ENCODE results near the gene SYNE3.

Gene SYNE3

DNA sequence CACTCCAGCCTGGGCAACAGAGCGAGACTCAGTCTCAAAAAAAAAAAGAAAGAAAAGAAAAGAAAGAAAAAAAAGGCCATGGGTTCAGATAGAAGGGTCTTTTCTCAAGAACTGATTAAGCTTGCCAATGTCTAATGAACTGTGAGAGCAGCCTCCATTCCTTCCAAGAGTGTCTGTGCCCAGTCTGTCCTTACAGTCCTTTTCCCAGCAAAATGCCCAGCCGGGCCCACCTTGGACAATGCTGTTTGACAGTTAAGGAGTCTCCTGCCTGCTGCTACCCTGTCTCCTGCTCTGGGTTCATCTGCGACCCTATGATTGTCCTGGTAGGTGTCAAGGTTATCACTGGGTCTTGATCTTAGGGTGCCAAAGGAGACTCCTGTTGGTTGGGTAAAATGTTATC, 21.4 kb downstream of the SYNE3 start:
- Histone ChIP-seq H3K27me3 (replicated peaks in 2 of 5; ENCODE audit: control insufficient read depth in 4 of 5, insufficient read depth in 5 of 5, low read length in 4 of 5) (no peaks in the 10 kb centered on the region), H3K36me3 (ENCODE audit: control insufficient read depth in 4 of 4, insufficient read depth in 4 of 4, low read length in 3 of 4) (peaks cover 0 to 4% (median 3%) of the 10 kb centered on the region in 4 experiments), H3K9me3 (ENCODE audit: control extremely low read depth in 1 of 5, control insufficient read depth in 4 of 5, insufficient read depth in 2 of 5, low read depth in 1 of 5, low read length in 4 of 5) (no peaks in the 10 kb centered on the region), H3K4me3 (ENCODE audit: control insufficient read depth in 1 of 7, extremely low read depth in 1 of 7, insufficient read depth in 4 of 7, low read depth in 2 of 7, low read length in 6 of 7) (peak overlapping the region in 1 of 7 experiments; percentile 13), H3K27ac (ENCODE audit: insufficient read depth in 1 of 2, low read depth in 1 of 2, low read length in 2 of 2, poor library complexity in 1 of 2, severe bottlenecking in 2 of 2) (peak overlapping the region in 1 of 2 experiments; percentile 44), H3K4me1 (ENCODE audit: control extremely low read depth in 1 of 4, control insufficient read depth in 4 of 4, insufficient read depth in 4 of 4, low read length in 3 of 4) (peaks cover 9 to 36% (median 31%) of the 10 kb centered on the region in 4 experiments)
- no peak for DNase-seq
- CTCF ChIA-PET, result interaction anchor here (1.6 to 5.0 kb wide), 5 partner anchors 12 to 32 kb away, joined by 6 to 17 read pairs (median 8); partner anchors contain the start of gene SYNE3
- POLR2A ChIA-PET, result interaction anchor here (0.7 kb wide), 1 partner anchor 32 kb away, joined by 3 read pairs; no protein-coding TSS in a partner anchor
- 89% methylated on average over 1 of the region's 3 CpGs for WGBS (ENCODE audit: insufficient coverage)

DNA sequence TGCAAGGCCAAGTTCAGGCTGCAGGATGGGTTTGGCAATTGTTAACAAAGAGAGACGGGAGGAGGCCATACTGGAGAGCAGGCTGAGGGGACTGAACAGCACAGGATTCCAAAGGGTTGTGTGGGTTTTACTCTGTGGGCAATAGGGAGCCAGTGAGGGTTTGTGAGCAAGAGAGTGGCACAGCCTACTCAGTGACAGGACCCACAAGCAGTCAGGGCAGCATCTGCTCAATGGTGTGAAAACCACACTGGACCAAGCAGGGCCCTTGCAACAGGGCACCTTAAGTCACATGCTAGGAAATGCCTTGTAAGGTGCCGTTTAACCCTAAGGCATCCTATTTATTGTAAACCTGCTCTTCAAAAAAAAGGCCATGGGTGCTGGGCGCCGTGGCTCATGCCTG, 22.0 kb downstream of the SYNE3 start:
- POLR2A ChIA-PET, result no interaction called here
- no peak for DNase-seq
- H3K36me3 ChIP-seq (ENCODE audit: control insufficient read depth in 4 of 4, insufficient read depth in 4 of 4, low read length in 3 of 4), result peaks cover 0 to 3% (median 3%) of the 10 kb centered on the region in 4 experiments
- peaks cover 10 to 35% (median 31%) of the 10 kb centered on the region in 4 experiments for H3K4me1 ChIP-seq (ENCODE audit: control extremely low read depth in 1 of 4, control insufficient read depth in 4 of 4, insufficient read depth in 4 of 4, low read length in 3 of 4)
- H3K27ac ChIP-seq (ENCODE audit: insufficient read depth in 1 of 2, low read depth in 1 of 2, low read length in 2 of 2, poor library complexity in 1 of 2, severe bottlenecking in 2 of 2), result no peak overlapping the region
- no peaks in the 10 kb centered on the region for H3K9me3 ChIP-seq (ENCODE audit: control extremely low read depth in 1 of 5, control insufficient read depth in 4 of 5, insufficient read depth in 2 of 5, low read depth in 1 of 5, low read length in 4 of 5)
- CTCF ChIA-PET, result interaction anchor here (1.0 to 5.0 kb wide), 8 partner anchors 8 to 42 kb away, joined by 3 to 17 read pairs (median 5); no protein-coding TSS in a partner anchor
- H3K4me3 ChIP-seq (ENCODE audit: control insufficient read depth in 1 of 7, extremely low read depth in 1 of 7, insufficient read depth in 4 of 7, low read depth in 2 of 7, low read length in 6 of 7), result no peak overlapping the region
- H3K27me3 ChIP-seq (replicated peaks in 2 of 5; ENCODE audit: control insufficient read depth in 4 of 5, insufficient read depth in 5 of 5, low read length in 4 of 5), result no peaks in the 10 kb centered on the region
- 95% methylated on average over 4 of the region's 4 CpGs for WGBS (ENCODE audit: insufficient coverage)

DNA sequence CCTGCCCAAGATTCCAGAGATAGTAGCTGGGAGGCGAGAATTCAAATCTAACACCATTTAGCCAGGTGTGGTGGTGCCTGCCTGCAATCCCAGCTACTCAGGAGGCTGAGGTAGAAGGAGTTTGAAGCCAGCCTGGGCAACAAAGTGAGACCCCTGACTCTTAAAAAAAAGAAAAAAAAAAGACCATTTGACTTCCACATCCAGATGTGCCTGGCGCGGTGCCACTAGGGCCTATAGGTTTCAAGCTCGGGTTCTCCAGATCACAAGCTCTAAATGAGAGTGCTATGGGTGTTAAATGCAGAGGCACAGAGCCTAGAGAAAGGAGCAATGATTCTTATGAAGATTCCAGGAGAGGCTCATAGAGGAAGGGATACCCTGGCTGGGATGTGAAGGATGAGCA, 22.5 kb downstream of the SYNE3 start:
- 98% methylated on average over 4 of the region's 4 CpGs for WGBS (ENCODE audit: insufficient coverage)
- POLR2A ChIA-PET, result no interaction called here
- Histone ChIP-seq H3K27ac (ENCODE audit: insufficient read depth in 1 of 2, low read depth in 1 of 2, low read length in 2 of 2, poor library complexity in 1 of 2, severe bottlenecking in 2 of 2) (no peak overlapping the region), H3K4me1 (ENCODE audit: control extremely low read depth in 1 of 4, control insufficient read depth in 4 of 4, insufficient read depth in 4 of 4, low read length in 3 of 4) (peaks cover 10 to 34% (median 31%) of the 10 kb centered on the region in 4 experiments), H3K36me3 (ENCODE audit: control insufficient read depth in 4 of 4, insufficient read depth in 4 of 4, low read length in 3 of 4) (peaks cover 0 to 3% (median 2%) of the 10 kb centered on the region in 4 experiments), H3K27me3 (replicated peaks in 2 of 5; ENCODE audit: control insufficient read depth in 4 of 5, insufficient read depth in 5 of 5, low read length in 4 of 5) (no peaks in the 10 kb centered on the region), H3K4me3 (ENCODE audit: control insufficient read depth in 1 of 7, extremely low read depth in 1 of 7, insufficient read depth in 4 of 7, low read depth in 2 of 7, low read length in 6 of 7) (no peak overlapping the region), H3K9me3 (ENCODE audit: control extremely low read depth in 1 of 5, control insufficient read depth in 4 of 5, insufficient read depth in 2 of 5, low read depth in 1 of 5, low read length in 4 of 5) (no peaks in the 10 kb centered on the region)
- DNase-seq, result no peak
- CTCF ChIA-PET, result interaction anchor here (1.0 to 5.0 kb wide), 8 partner anchors 8 to 43 kb away, joined by 3 to 17 read pairs (median 4); no protein-coding TSS in a partner anchor

DNA sequence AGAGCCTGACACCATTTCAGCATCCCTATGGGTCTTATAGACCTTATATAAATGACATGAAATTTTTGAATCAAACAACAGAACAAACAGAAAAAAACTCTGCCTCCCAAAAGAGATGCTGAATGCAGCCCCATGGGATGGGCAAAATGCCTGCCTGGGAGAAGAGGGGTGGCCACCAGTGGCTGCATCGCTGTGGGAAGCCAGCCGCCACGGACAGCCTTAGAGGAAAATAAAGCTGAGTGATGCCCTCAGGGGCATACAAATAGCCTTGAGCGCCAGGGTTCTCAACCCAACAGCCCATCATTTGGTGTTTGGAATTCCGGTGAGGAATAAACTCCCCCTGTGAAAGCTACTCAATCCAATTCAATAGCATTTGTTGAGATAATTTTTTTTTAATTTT, 22.9 kb downstream of the SYNE3 start:
- DNase-seq, result no peak
- ChIA-PET POLR2A (no interaction called here), CTCF (interaction anchor here (0.9 to 5.0 kb wide), 11 partner anchors 9 to 43 kb away, joined by 3 to 17 read pairs (median 4); no protein-coding TSS in a partner anchor)
- Histone ChIP-seq H3K36me3 (ENCODE audit: control insufficient read depth in 4 of 4, insufficient read depth in 4 of 4, low read length in 3 of 4) (peaks cover 0 to 3% (median 1%) of the 10 kb centered on the region in 4 experiments), H3K27ac (ENCODE audit: insufficient read depth in 1 of 2, low read depth in 1 of 2, low read length in 2 of 2, poor library complexity in 1 of 2, severe bottlenecking in 2 of 2) (no peak overlapping the region), H3K4me3 (ENCODE audit: control insufficient read depth in 1 of 7, extremely low read depth in 1 of 7, insufficient read depth in 4 of 7, low read depth in 2 of 7, low read length in 6 of 7) (no peak overlapping the region), H3K27me3 (replicated peaks in 2 of 5; ENCODE audit: control insufficient read depth in 4 of 5, insufficient read depth in 5 of 5, low read length in 4 of 5) (no peaks in the 10 kb centered on the region), H3K4me1 (ENCODE audit: control extremely low read depth in 1 of 4, control insufficient read depth in 4 of 4, insufficient read depth in 4 of 4, low read length in 3 of 4) (peaks cover 10 to 34% (median 31%) of the 10 kb centered on the region in 4 experiments), H3K9me3 (ENCODE audit: control extremely low read depth in 1 of 5, control insufficient read depth in 4 of 5, insufficient read depth in 2 of 5, low read depth in 1 of 5, low read length in 4 of 5) (no peaks in the 10 kb centered on the region)
- WGBS (ENCODE audit: insufficient coverage), result 100% methylated on average over 1 of the region's 5 CpGs

DNA sequence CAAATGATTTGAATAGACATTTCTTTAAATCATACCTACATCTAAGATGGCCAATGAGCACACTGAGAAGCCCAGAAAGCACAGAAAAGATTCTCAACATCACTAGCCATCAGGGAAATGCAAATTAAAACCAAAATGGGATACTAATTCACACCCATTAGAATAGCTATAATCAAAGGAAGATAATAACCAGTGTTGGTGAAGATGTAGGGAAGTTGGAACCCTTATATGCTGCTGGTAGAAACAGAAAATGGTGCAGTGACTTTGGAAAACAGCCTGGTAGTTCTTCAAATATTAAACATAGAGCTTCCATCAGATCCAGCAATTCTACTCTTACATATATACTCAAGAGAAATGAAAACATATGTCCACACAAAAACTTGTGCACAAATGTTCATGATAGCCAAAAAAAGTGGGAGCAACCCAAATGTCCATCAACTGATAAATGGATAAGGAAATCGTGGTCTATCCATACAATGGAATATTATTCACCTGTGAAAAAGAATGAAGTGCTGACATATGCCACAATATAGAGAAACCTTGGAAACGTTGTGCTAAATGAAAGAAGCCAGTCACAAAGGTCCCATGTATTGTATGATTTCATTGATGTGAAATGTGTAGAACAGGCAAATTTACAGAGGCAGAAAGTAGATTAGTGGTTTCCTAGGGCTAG, 24.4 kb downstream of the SYNE3 start:
- DNase-seq, result no peak
- Histone ChIP-seq H3K4me3 (ENCODE audit: control insufficient read depth in 1 of 7, extremely low read depth in 1 of 7, insufficient read depth in 4 of 7, low read depth in 2 of 7, low read length in 6 of 7) (no peak overlapping the region), H3K36me3 (ENCODE audit: control insufficient read depth in 4 of 4, insufficient read depth in 4 of 4, low read length in 3 of 4) (peaks cover 0 to 3% (median 1%) of the 10 kb centered on the region in 4 experiments), H3K9me3 (ENCODE audit: control extremely low read depth in 1 of 5, control insufficient read depth in 4 of 5, insufficient read depth in 2 of 5, low read depth in 1 of 5, low read length in 4 of 5) (no peaks in the 10 kb centered on the region), H3K27me3 (replicated peaks in 2 of 5; ENCODE audit: control insufficient read depth in 4 of 5, insufficient read depth in 5 of 5, low read length in 4 of 5) (no peaks in the 10 kb centered on the region), H3K27ac (ENCODE audit: insufficient read depth in 1 of 2, low read depth in 1 of 2, low read length in 2 of 2, poor library complexity in 1 of 2, severe bottlenecking in 2 of 2) (no peak overlapping the region), H3K4me1 (ENCODE audit: control extremely low read depth in 1 of 4, control insufficient read depth in 4 of 4, insufficient read depth in 4 of 4, low read length in 3 of 4) (peaks cover 10 to 30% (median 25%) of the 10 kb centered on the region in 4 experiments)
- 88% methylated on average over 1 of the region's 2 CpGs for WGBS (ENCODE audit: insufficient coverage)
- ChIA-PET CTCF (interaction anchor here (0.9 to 3.0 kb wide), 3 partner anchors 9 to 35 kb away, joined by 3 to 7 read pairs (median 4); no protein-coding TSS in a partner anchor), POLR2A (no interaction called here)

DNA sequence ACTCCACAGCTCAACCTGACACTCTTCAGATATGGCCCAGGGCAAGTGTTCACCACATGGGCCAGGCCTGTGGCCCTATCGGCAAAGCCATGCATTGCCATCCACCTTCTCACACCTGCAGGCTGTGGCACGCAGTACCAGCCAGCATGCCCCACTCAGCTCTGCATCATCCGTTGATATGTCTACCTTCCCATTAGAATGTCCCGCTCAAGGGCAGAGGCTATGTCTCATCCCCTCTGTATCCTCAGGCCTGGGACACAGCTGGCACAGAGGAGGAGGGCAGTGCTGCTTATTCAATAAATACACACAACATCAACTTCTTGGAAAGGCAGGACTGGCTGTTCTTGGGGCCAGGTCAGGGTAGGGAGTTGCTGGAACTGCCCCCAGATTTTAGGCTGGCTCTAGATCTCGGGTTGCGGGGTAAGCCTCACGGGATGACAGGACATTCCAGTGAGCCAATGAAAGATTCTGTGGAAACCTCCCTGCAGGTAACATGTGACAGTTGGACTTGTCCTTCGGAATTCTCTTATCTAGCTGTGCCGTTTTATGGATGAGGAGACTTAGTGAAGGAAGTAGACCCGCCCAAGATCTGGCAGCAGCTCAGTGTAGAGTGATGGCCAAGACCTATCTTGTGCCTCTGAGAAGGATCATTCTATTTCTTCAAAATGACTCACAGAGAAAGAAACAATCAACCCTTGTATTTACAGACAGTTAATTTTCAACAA, 25.6 kb downstream of the SYNE3 start:
- ChIA-PET POLR2A (no interaction called here), CTCF (interaction anchor here (1.4 to 3.0 kb wide), 5 partner anchors 10 to 36 kb away, joined by 4 to 13 read pairs (median 7); no protein-coding TSS in a partner anchor)
- H3K4me1 ChIP-seq (ENCODE audit: control extremely low read depth in 1 of 4, control insufficient read depth in 4 of 4, insufficient read depth in 4 of 4, low read length in 3 of 4), result peaks cover 3 to 20% (median 13%) of the 10 kb centered on the region in 4 experiments
- no peak for DNase-seq
- WGBS (ENCODE audit: insufficient coverage), result 98% methylated on average over 10 of the region's 10 CpGs
- no peak overlapping the region for H3K27ac ChIP-seq (ENCODE audit: insufficient read depth in 1 of 2, low read depth in 1 of 2, low read length in 2 of 2, poor library complexity in 1 of 2, severe bottlenecking in 2 of 2)
- peaks cover 0 to 3% (median 1%) of the 10 kb centered on the region in 4 experiments for H3K36me3 ChIP-seq (ENCODE audit: control insufficient read depth in 4 of 4, insufficient read depth in 4 of 4, low read length in 3 of 4)
- no peaks in the 10 kb centered on the region for H3K9me3 ChIP-seq (ENCODE audit: control extremely low read depth in 1 of 5, control insufficient read depth in 4 of 5, insufficient read depth in 2 of 5, low read depth in 1 of 5, low read length in 4 of 5)
- H3K27me3 ChIP-seq (replicated peaks in 2 of 5; ENCODE audit: control insufficient read depth in 4 of 5, insufficient read depth in 5 of 5, low read length in 4 of 5), result no peaks in the 10 kb centered on the region
- H3K4me3 ChIP-seq (ENCODE audit: control insufficient read depth in 1 of 7, extremely low read depth in 1 of 7, insufficient read depth in 4 of 7, low read depth in 2 of 7, low read length in 6 of 7), result no peak overlapping the region
